GM21737 (cell line): ENCODE results near the gene DNTT.
"Not testable (repeated sequence)": the region's sequence is repeated elsewhere in the genome, so short reads cannot be mapped to it uniquely, and the experiment has no call there.

ENCODE experiments used
- ATAC-seq: cut with Tn5 transposase; IDR thresholded peaks from one replicate; pipeline ENCODE4 v1.9.1; 2021; ENCODE audit warnings: mild to moderate bottlenecking, moderate library complexity; ENCODE audit not compliant: unreplicated experiment

DNTT gene

GRCh38 chr10:96306516-96306915 lies 2.3 kb downstream of the DNTT start:
- no peak for ATAC-seq

GRCh38 chr10:96308854-96309253 lies 4.6 kb downstream of the DNTT start:
- not testable (repeated sequence) for ATAC-seq

GRCh38 chr10:96309628-96310320 lies 5.5 kb downstream of the DNTT start:
- no peak for ATAC-seq

GRCh38 chr10:96310321-96310669 lies 6.1 kb downstream of the DNTT start:
- no peak for ATAC-seq

GRCh38 chr10:96311180-96311715 lies 7.0 kb downstream of the DNTT start:
- no peak for ATAC-seq

- no peak for ATAC-seq
These were observed 9.1 kb downstream of the DNTT start for GRCh38 chr10:96313344-96313743.

GRCh38 chr10:96317067-96317833 lies 13.0 kb downstream of the DNTT start:
- no peak for ATAC-seq

GRCh38 chr10:96319754-96320474 lies 15.7 kb downstream of the DNTT start:
- no peak for ATAC-seq

- ATAC-seq: no peak
These were observed 17.6 kb downstream of the DNTT start for GRCh38 chr10:96321822-96322221.

- ATAC-seq: no peak
These were observed 18.0 kb downstream of the DNTT start for GRCh38 chr10:96322275-96322674.

- ATAC-seq: no peak
These were observed 20.2 kb downstream of the DNTT start for GRCh38 chr10:96324447-96324846.

- peak; percentile 89 for ATAC-seq
These were observed 21.6 kb downstream of the DNTT start for GRCh38 chr10:96325719-96326373.

- no peak for ATAC-seq
These were observed 23.2 kb downstream of the DNTT start for GRCh38 chr10:96327462-96327861.

GRCh38 chr10:96333101-96333500 lies 28.9 kb downstream of the DNTT start:
- no peak for ATAC-seq

- ATAC-seq: no peak
These were observed 30.6 kb downstream of the DNTT start for GRCh38 chr10:96334616-96335526.

- ATAC-seq: no peak
These were observed 32.9 kb downstream of the DNTT start for GRCh38 chr10:96337106-96337505.

- no peak for ATAC-seq
These were observed 34.2 kb downstream of the DNTT start for GRCh38 chr10:96338279-96338925.

GRCh38 chr10:96339383-96339782 lies 35.1 kb downstream of the DNTT start:
- no peak for ATAC-seq
